Ectodermal cell (in vitro differentiated cells): ENCODE data around the gene USP44.
"Not testable (repeated sequence)": the region's sequence is repeated elsewhere in the genome, so short reads cannot be mapped to it uniquely, and the experiment has no call there.

Source experiments
- H3K27ac ChIP-seq: 2 replicates; pipeline ENCODE4 v1.7.0; 2013; ENCODE audit warnings: mild to moderate bottlenecking, low read depth, low read length; ENCODE audit not compliant: insufficient read depth, poor library complexity, severe bottlenecking
- H3K27me3 ChIP-seq: 2 replicates; pipeline ENCODE4 v1.7.0; 2013; ENCODE audit warnings: mild to moderate bottlenecking, low read length; ENCODE audit not compliant: insufficient read depth, control insufficient read depth, poor library complexity, severe bottlenecking
- H3K36me3 ChIP-seq: one replicate; pipeline ENCODE4 v1.7.0; 2013; ENCODE audit warnings: low read length; ENCODE audit not compliant: control insufficient read depth, insufficient read depth
- H3K4me1 ChIP-seq: one replicate; pipeline ENCODE4 v1.7.0; 2013; ENCODE audit warnings: low read length; ENCODE audit not compliant: control insufficient read depth, insufficient read depth
- H3K4me3 ChIP-seq: 2 replicates; pipeline ENCODE4 v1.7.0; 2013; ENCODE audit warnings: low read depth, low read length, control low read depth; ENCODE audit not compliant: insufficient read depth
- H3K9me3 ChIP-seq: 2 replicates; pipeline ENCODE4 v1.7.0; 2013; ENCODE audit warnings: mild to moderate bottlenecking, low read length, moderate library complexity; ENCODE audit not compliant: control insufficient read depth
- WGBS, 2 experiments: methylation state at CpG; one replicate each; pipeline ENCODE4 v1.1.7; 2013; ENCODE audit warnings: missing lambda C conversion rate in 2 of 2; 5-methylcytosine and 5-hydroxymethylcytosine counted together

Gene USP44

GRCh38 chr12:95574799-95575452, 23.6 kb upstream of the USP44 start:
- no peaks in the 10 kb centered on the region for H3K9me3 ChIP-seq
- no peaks in the 10 kb centered on the region for H3K27me3 ChIP-seq
- H3K4me1 ChIP-seq: no peaks in the 10 kb centered on the region
- no peak overlapping the region for H3K4me3 ChIP-seq
- no peaks in the 10 kb centered on the region for H3K36me3 ChIP-seq
- H3K27ac ChIP-seq: no peak overlapping the region

DNA sequence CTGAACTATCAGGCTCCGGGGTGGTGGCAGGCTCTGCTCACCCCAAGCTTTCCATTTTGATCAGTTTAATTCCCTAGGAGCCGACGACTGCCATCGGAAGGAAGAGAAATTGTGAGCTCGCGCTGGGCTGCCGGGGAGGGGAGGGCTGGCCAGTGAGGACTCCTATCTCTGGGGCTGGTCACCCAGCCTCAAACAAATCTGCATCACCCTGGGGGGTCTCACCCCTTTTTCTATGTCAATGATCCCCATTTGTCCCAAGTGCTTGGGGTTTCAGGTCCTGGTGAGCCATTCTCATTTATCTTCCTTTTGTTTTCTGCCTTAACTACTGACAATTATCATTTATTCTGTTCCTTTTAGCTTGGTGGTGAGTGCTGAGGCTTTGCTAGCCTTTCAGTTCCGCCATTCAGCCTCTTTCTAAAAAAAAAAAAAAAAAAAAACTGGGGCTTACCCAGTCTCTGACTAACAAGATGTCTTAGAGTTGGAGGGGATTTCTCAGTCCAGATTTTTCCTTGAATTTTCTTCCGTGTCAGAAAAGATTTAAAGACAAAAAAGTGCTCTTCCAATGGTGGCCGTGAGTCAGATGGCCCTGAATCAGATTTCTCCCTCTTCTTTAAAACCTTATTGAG, 22.8 kb upstream of the USP44 start:
- no peaks in the 10 kb centered on the region for H3K27me3 ChIP-seq
- H3K4me1 ChIP-seq: no peaks in the 10 kb centered on the region
- H3K27ac ChIP-seq: no peak overlapping the region
- no peaks in the 10 kb centered on the region for H3K36me3 ChIP-seq
- no peaks in the 10 kb centered on the region for H3K9me3 ChIP-seq
- H3K4me3 ChIP-seq: no peak overlapping the region
- 13 to 17% methylated on average over 9 to 10 of the region's 10 CpGs for WGBS, 2 experiments

GRCh38 chr12:95571369-95571768, 20.1 kb upstream of the USP44 start:
- no peak overlapping the region for H3K27ac ChIP-seq
- no peak overlapping the region for H3K4me3 ChIP-seq
- H3K4me1 ChIP-seq: no peaks in the 10 kb centered on the region
- H3K27me3 ChIP-seq: no peaks in the 10 kb centered on the region
- H3K9me3 ChIP-seq: no peaks in the 10 kb centered on the region
- WGBS, 2 experiments: 93 to 98% methylated on average over 1 to 2 of the region's 2 CpGs
- no peaks in the 10 kb centered on the region for H3K36me3 ChIP-seq

DNA sequence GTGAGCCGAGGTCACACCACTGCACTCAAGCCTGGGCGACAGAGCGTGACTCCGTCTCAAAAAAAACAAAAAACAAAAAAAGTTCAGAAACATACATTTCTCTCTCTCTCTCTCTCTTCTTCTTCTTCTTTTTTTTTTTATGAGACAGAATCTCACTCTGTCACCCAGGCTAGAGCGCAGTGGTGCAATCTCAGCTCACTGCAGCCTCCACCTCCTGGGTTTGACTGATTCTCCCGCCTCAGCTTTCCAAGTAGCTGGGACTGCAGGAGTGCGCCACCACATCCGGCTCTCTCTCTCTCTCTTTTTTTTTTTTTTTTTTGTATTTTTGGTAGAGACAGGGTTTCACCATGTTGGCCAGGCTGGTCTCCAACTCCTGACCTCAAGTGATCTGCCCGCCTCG, 16.8 kb upstream of the USP44 start:
- not testable (repeated sequence) for H3K4me1 ChIP-seq, H3K27me3 ChIP-seq, H3K9me3 ChIP-seq, H3K27ac ChIP-seq, H3K36me3 ChIP-seq, H3K4me3 ChIP-seq
- 91 to 98% methylated on average over 10 of the region's 10 CpGs for WGBS, 2 experiments

DNA sequence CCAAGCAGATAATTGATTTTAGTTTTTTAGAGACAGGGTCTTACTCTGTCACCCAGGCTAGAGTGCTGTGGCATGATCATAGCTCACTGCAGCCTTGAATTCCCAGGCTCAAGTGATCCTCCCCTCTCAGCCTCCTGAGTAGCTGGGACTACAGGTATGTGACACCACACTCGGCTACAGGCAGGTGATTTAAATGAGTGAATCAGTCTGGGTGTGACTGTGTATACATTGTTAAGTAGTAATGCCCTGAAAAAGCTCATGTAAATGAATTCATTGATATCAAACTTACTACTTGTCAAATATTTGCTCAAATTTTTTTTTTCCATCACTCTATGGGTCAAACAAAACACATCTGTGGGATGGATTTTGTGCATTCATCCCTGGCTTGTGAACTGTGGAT, 6.3 kb upstream of the USP44 start:
- Histone ChIP-seq H3K4me1 (no peaks in the 10 kb centered on the region), H3K27me3 (no peaks in the 10 kb centered on the region), H3K36me3 (no peaks in the 10 kb centered on the region), H3K9me3 (no peaks in the 10 kb centered on the region), H3K4me3 (no peak overlapping the region), H3K27ac (no peak overlapping the region)
- WGBS, 2 experiments: 67 to 100% methylated on average over 1 of the region's 1 CpG

GRCh38 chr12:95554532-95555071, 3.3 kb upstream of the USP44 start:
- WGBS, 2 experiments: 77 to 85% methylated on average over 2 to 4 of the region's 4 CpGs
- Histone ChIP-seq H3K36me3 (no peaks in the 10 kb centered on the region), H3K27ac (no peak overlapping the region), H3K4me3 (no peak overlapping the region), H3K4me1 (peaks cover 6% of the 10 kb centered on the region), H3K27me3 (no peaks in the 10 kb centered on the region), H3K9me3 (no peaks in the 10 kb centered on the region)

DNA sequence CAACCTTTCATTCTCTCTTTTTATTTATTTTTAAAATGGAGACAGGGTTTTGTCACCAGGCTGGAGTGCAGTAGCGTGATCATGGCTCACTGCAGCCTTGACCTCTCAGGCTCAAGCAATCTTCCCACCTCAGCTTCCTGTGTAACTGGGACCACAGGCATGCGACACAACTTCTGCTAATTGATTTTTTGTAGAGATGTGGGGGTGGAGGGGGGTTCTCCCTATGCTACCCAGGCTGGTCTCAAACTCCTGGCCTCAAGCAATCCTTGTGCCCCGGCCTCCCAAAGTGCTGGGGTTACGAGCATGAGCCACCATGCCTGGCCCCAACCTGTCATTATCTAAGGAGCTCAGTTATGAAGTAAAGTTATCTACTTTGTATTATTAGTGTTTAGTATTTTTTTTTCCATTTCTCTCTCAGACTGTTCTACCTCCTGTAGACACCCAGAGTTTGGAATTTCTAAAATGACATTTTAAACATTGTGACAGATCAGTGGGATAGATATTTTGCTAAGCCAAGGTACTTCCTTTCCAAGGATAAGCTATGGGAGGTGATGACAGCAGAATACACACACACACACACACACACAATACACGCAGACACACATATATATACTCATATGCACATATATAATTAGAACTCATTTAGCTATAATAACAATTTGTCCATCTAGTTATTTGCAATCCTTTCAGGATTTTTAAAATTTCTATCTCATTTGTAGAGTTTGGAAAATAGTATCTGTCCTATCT, 2.1 kb upstream of the USP44 start:
- no peaks in the 10 kb centered on the region for H3K36me3 ChIP-seq
- H3K9me3 ChIP-seq: no peaks in the 10 kb centered on the region
- no peak overlapping the region for H3K27ac ChIP-seq
- 93 to 97% methylated on average over 4 to 5 of the region's 5 CpGs for WGBS, 2 experiments
- peaks cover 6% of the 10 kb centered on the region for H3K4me1 ChIP-seq
- no peaks in the 10 kb centered on the region for H3K27me3 ChIP-seq
- H3K4me3 ChIP-seq: no peak overlapping the region

GRCh38 chr12:95551913-95552516, 739 bp upstream of the USP44 start:
- Histone ChIP-seq H3K9me3 (no peaks in the 10 kb centered on the region), H3K27ac (no peak overlapping the region), H3K27me3 (no peaks in the 10 kb centered on the region), H3K4me1 (peaks cover 6% of the 10 kb centered on the region), H3K36me3 (no peaks in the 10 kb centered on the region), H3K4me3 (no peak overlapping the region)
- 49 to 51% methylated on average over 6 of the region's 7 CpGs for WGBS, 2 experiments

DNA sequence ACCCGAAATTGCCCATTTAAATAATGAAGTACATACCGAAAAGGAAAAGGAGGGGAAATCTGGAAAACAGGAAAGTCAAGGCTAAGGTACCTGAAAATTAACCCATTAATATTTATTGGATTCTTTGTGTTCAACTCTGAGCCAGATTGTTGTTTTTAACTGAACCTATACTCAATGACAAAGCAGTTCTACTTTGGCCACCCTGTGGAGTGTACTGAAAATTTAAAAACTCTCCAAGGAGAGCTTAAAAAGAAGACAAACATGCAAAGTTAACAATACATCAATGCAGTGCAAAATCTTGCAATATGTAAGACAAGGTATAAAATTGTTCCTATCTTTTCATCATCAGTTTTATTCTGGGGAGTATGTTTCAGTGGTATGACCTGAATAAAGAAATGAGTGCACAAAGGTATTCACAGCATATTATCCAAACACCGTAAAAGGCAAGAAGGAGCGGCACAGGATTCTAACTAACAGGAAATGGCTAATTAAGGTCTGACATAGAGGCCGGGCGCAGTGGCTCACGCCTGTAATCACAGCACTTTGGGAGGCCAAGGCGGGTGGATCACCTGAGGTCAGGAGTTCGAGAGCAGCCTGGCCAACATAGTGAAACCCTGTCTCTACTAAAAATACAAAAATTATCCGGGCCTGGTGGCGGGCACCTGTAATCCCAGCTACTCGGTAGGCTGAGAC, 1.7 kb downstream of the USP44 start:
- no peaks in the 10 kb centered on the region for H3K27me3 ChIP-seq
- no peaks in the 10 kb centered on the region for H3K9me3 ChIP-seq
- no peaks in the 10 kb centered on the region for H3K36me3 ChIP-seq
- 33 to 34% methylated on average over 12 of the region's 12 CpGs for WGBS, 2 experiments
- H3K27ac ChIP-seq: no peak overlapping the region
- H3K4me3 ChIP-seq: peak overlapping the region; percentile 56
- H3K4me1 ChIP-seq: peaks cover 18% of the 10 kb centered on the region
